Measurements from ENCODE around the gene SLC26A4. TPM values are rescaled to one million over a fixed set of nuclear protein-coding genes. Genes with fewer than 3 reads are reported as not detected.
"Not testable (repeated sequence)": the region's sequence is repeated elsewhere in the genome, so short reads cannot be mapped to it uniquely, and the experiment has no call there.

Gene SLC26A4
- under 1 TPM; 0.57 to 0.60 TPM for total RNA-seq
- long read RNA-seq, donor 1: 0 reads
- long read RNA-seq, donor 2, partial matches to known transcripts: 0 of 2 reads
- long read RNA-seq, donor 2, other reads (novel, unspliced or antisense): 2 of 2 reads

DNA sequence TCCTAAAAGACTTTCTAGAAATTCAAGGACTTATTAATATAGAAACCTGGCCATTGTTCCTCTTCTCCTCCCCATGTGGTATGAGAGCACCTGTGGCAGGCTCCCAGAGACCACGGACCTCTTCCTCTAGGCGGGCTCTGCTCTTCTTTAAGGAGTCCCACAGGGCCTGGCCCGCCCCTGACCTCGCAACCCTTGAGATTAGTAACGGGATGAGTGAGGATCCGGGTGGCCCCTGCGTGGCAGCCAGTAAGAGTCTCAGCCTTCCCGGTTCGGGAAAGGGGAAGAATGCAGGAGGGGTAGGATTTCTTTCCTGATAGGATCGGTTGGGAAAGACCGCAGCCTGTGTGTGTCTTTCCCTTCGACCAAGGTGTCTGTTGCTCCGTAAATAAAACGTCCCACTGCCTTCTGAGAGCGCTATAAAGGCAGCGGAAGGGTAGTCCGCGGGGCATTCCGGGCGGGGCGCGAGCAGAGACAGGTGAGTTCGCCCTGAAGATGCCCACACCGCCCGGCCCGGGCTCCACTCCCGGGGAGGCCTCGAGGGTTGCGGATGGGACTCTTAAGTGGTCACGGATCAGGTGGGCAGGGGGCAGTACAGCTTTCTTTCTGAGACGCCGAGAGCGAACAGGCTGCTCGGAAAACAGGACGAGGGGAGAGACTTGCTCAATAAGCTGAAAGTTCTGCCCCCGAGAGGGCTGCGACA lies at the start of gene SLC26A4:
TSS of gene SLC26A4 (plus strand) at position 448 of the 700 bp plus-strand sequence. CDS start 814 bp downstream, outside the sequence.
- no peak for DNase-seq (ENCODE audit: low spot score)
- intact Hi-C loops (cut with DNase I): loop anchor here in 1 of 2 donors (1.0 kb wide), 1 partner anchor 28 kb away; no protein-coding TSS in a partner anchor

GRCh38 chr7:107613439-107613838 lies 47.2 kb upstream of the SLC26A4 start:
- no peak for DNase-seq (ENCODE audit: low spot score)
- intact Hi-C loops (cut with DNase I): loop anchor here in 1 of 2 donors (10.0 kb wide), 1 partner anchor 271 kb away; no protein-coding TSS in a partner anchor

GRCh38 chr7:107613948-107614347 lies 46.7 kb upstream of the SLC26A4 start:
- intact Hi-C loops (cut with DNase I): loop anchor here in 1 of 2 donors (10.0 kb wide), 1 partner anchor 271 kb away; no protein-coding TSS in a partner anchor
- DNase-seq (ENCODE audit: low spot score): no peak

- DNase-seq (ENCODE audit: low spot score): no peak
- intact Hi-C loops (cut with DNase I): loop anchor here in 1 of 2 donors (10.0 kb wide), 1 partner anchor 270 kb away; no protein-coding TSS in a partner anchor
These were observed 46.2 kb upstream of the SLC26A4 start for GRCh38 chr7:107614425-107614824.

- intact Hi-C loops (cut with DNase I): loop anchor here in 1 of 2 donors (10.0 kb wide), 1 partner anchor 269 kb away; no protein-coding TSS in a partner anchor
- DNase-seq (ENCODE audit: low spot score): no peak
These were observed 44.5 kb upstream of the SLC26A4 start for GRCh38 chr7:107615910-107616680.

GRCh38 chr7:107622429-107622828 lies 38.2 kb upstream of the SLC26A4 start:
- no peak for DNase-seq (ENCODE audit: low spot score)
- intact Hi-C loops (cut with DNase I): no loop called here

- intact Hi-C loops (cut with DNase I): no loop called here
- DNase-seq (ENCODE audit: low spot score): no peak
These were observed 37.7 kb upstream of the SLC26A4 start for GRCh38 chr7:107622894-107623293.

DNA sequence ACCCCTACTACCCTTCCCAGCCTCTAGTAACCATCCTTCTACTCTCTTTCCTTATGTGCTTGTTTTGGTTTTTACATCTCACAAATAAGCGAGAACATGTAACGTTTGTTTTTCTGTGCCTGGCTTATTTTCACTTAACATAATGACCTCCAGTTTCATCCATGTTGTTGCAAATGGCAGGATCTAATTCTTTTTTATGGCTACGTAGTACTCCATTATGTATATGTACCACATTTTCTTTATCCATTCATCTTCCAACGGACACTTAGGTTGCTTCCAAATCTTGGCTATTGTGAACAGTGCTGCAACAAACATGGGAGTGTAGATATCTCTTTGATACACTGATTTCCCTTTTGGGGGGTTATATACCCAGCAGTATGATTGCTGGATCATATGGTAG lies 33.6 kb upstream of the SLC26A4 start:
- intact Hi-C loops (cut with DNase I): no loop called here
- no peak for DNase-seq (ENCODE audit: low spot score)

DNA sequence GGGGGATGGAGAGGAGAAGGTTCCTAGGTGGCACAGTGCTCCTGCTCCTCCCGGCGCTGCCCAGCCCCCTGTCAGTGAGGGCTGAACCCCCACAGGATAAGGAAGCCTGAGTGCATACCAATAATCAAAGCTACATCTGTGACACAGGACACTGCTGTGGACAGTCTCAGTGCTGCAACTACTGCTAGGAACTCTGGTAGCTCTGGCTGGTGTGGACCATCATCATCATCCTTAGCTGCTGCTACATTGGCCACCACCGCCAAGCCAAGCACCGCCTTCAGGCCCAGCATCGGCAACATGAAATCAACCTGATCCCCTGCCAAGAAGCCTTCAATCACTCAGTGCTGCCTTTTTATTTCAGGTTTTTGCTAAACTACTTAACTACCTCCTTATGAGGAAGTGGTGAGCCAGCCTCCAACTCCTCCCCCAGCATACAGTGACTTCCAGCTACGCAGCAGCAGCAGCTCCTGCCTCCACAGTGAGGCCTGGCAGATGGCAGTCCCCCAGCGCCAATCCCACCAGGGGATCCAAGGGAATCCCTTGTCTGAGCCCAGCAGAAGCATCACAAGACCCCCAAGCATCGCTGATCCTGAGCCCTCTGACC lies 32.1 kb upstream of the SLC26A4 start:
- DNase-seq (ENCODE audit: low spot score): no peak
- intact Hi-C loops (cut with DNase I): no loop called here

GRCh38 chr7:107630342-107630741 lies 30.3 kb upstream of the SLC26A4 start:
- intact Hi-C loops (cut with DNase I): no loop called here
- DNase-seq (ENCODE audit: low spot score): no peak

- intact Hi-C loops (cut with DNase I): no loop called here
These were observed 28.8 kb upstream of the SLC26A4 start for GRCh38 chr7:107631588-107632491.

GRCh38 chr7:107632492-107632865 lies 28.1 kb upstream of the SLC26A4 start:
- no peak for DNase-seq (ENCODE audit: low spot score)
- intact Hi-C loops (cut with DNase I): no loop called here

More at GRCh38 chr7:107631588-107632491, 28.8 kb upstream of the SLC26A4 start:
- no peak for DNase-seq (ENCODE audit: low spot score)

GRCh38 chr7:107638594-107638993 lies 22.0 kb upstream of the SLC26A4 start:
- DNase-seq (ENCODE audit: low spot score): no peak
- intact Hi-C loops (cut with DNase I): no loop called here

DNA sequence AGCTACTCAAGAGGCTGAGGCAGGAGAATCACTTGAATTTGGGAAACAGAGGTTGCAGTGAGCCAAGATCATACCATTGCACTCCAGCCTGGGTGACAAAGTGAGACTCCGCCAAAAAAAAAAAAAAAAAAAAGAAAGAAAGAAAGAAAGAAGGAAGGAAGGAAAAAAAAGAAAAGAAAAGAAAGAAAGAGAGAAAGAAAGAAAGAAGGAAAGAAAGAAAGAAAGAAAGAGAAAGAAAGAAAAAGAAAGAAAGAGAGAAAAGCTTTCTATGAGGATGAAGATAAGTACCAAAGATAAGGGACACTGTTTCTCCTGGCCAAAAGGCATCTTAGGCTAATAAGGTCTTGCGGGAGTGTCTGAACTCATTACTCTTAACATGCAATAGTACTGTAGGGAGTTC lies 21.6 kb upstream of the SLC26A4 start:
- intact Hi-C loops (cut with DNase I); DNase-seq (ENCODE audit: low spot score): not testable (repeated sequence)

DNA sequence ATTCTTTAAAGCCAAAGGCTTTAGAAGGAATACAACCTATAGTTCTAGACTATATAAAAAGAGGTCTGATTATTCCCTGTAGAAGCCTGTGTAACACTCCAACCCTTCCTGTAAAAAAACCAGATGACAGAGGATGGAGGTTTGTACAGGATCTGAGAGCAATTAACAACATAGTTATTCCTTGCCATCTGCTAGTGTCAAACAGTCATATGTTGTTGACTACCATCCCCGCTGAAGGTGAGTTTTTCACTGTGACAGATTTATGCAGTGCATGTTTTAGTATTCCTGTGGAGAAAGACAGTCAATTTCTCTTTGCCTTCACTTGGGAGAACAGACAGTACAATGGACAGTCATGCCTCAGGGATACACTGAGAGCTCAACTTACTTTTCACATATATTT lies 19.0 kb upstream of the SLC26A4 start:
- no peak for DNase-seq (ENCODE audit: low spot score)
- intact Hi-C loops (cut with DNase I): no loop called here

DNA sequence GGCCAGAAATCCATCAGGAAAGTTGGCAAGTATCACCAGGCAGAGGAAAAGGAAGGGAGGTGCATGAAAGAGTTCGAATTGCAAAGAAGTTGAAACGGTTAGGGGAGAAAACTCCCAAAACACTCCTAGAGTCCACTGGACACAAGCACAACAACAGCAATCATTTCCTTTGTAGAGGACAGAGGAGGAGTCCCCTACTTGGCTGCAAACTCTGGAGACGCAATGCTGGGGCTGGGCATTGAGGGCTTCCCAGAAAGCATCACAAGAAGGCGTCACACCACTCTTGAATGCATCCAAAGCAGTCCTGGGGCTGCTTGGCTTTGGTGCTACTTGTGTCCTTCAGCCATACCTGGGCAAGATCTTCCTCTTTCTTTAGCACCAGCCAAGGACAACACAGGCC lies 18.1 kb upstream of the SLC26A4 start:
- intact Hi-C loops (cut with DNase I): no loop called here

GRCh38 chr7:107643407-107643806 lies 17.2 kb upstream of the SLC26A4 start:
- no peak for DNase-seq (ENCODE audit: low spot score)

More for the DNA sequence above, 18.1 kb upstream of the SLC26A4 start:
- DNase-seq (ENCODE audit: low spot score): no peak

GRCh38 chr7:107643938-107644308 lies 16.7 kb upstream of the SLC26A4 start:
- intact Hi-C loops (cut with DNase I): no loop called here
- DNase-seq (ENCODE audit: low spot score): no peak

More at GRCh38 chr7:107643407-107643806, 17.2 kb upstream of the SLC26A4 start:
- intact Hi-C loops (cut with DNase I): no loop called here
